ENCODE measurements around the gene AHCTF1.

DNA sequence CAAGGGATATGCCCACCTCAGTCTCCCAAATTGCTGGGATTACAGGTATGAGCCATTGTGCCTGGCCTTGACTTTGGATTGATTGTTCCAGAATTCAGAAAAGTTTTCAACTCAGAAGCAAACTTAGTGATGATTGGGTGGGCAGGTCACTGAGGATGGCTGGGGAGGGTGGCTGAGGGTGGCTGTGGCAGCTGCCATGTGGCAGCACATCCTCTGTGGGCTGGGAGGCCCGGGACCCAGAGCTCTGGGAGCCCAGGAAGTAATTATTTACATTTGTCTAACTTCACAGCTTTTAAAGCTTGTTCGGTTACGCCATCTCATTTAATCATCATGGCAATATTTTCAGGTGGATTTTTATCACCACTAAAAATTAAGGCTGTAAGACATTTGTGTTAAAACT is 131.4 kb downstream of the AHCTF1 start:
- TF ChIP-seq, protein P1, sequence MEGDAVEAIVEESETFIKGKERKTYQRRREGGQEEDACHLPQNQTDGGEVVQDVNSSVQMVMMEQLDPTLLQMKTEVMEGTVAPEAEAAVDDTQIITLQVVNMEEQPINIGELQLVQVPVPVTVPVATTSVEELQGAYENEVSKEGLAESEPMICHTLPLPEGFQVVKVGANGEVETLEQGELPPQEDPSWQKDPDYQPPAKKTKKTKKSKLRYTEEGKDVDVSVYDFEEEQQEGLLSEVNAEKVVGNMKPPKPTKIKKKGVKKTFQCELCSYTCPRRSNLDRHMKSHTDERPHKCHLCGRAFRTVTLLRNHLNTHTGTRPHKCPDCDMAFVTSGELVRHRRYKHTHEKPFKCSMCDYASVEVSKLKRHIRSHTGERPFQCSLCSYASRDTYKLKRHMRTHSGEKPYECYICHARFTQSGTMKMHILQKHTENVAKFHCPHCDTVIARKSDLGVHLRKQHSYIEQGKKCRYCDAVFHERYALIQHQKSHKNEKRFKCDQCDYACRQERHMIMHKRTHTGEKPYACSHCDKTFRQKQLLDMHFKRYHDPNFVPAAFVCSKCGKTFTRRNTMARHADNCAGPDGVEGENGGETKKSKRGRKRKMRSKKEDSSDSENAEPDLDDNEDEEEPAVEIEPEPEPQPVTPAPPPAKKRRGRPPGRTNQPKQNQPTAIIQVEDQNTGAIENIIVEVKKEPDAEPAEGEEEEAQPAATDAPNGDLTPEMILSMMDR (IDR thresholded peaks at IDR 0.05): no peak
- no peak for TF ChIP-seq HMGA2 (CRISPR knock-in tag; IDR thresholded peaks at IDR 0.05)
- TF ChIP-seq, protein P2, sequence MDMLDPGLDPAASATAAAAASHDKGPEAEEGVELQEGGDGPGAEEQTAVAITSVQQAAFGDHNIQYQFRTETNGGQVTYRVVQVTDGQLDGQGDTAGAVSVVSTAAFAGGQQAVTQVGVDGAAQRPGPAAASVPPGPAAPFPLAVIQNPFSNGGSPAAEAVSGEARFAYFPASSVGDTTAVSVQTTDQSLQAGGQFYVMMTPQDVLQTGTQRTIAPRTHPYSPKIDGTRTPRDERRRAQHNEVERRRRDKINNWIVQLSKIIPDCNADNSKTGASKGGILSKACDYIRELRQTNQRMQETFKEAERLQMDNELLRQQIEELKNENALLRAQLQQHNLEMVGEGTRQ (CRISPR knock-in tag; IDR thresholded peaks at IDR 0.05): no peak
- no peak for TF ChIP-seq CBFB (CRISPR knock-in tag; IDR thresholded peaks at IDR 0.05; ENCODE audit: low read depth)
- TF ChIP-seq ZNF416 (CRISPR knock-in tag; IDR thresholded peaks at IDR 0.05): no peak
- no peak for TF ChIP-seq ESRRA (CRISPR knock-in tag; IDR thresholded peaks at IDR 0.05; ENCODE audit: borderline replicate concordance)
- no peak for TF ChIP-seq TEAD4 (CRISPR knock-in tag; IDR thresholded peaks at IDR 0.05)

Data from WTC11 (cell line).